B cell (primary cell): Measurements from ENCODE around the gene NUDT4. TPM values are rescaled to one million over a fixed set of nuclear protein-coding genes. Genes with fewer than 3 reads are reported as not detected.

Experiments used
- ATAC-seq: fragments of 200-7000 bp; cut with Tn5 transposase; one replicate; pipeline ENCODE4 v1.10.0; 2021; ENCODE audit warnings: low read depth, mild to moderate bottlenecking, moderate number of reproducible peaks, moderate library complexity
- CTCF ChIA-PET: fragments of 350-600 bp; sonication (Branson Sonifier 250); formaldehyde crosslinking; loops from one replicate; lab custom pipeline; 2021; ENCODE audit warnings: antibody characterized with exemption, inconsistent platforms; lab: Charles Lee
- POLR2A ChIA-PET: fragments of 350-600 bp; sonication (Branson Sonifier 250); formaldehyde crosslinking; loops from one replicate; lab custom pipeline; 2021; ENCODE audit warnings: antibody characterized with exemption; lab: Charles Lee
- DNase-seq: peaks from one replicate; pipeline ENCODE4 v3.0.0; 2013
- H2AFZ ChIP-seq: 2 replicates; pipeline ENCODE4 v1.6.1; 2012; ENCODE audit warnings: mild to moderate bottlenecking, low read depth, low read length; ENCODE audit not compliant: insufficient read depth, poor library complexity, severe bottlenecking
- H3K27ac ChIP-seq, 2 donors: 1 replicate in 1 of 2; 2 replicates in 1 of 2; pipeline ENCODE4 v1.5.1; 2012 to 2013; ENCODE audit warnings: low read length in 2 of 2, mild to moderate bottlenecking in 2 of 2, moderate library complexity in 1 of 2
- H3K27me3 ChIP-seq, 4 experiments: fragments of 200-600 bp in 1 of 4; sonication (generic) in 1 of 4; replicated peaks in 1 of 4; 1 replicate in 2 of 4; 2 replicates in 2 of 4; pipeline versions ENCODE4 v1.6.1 to v1.7.0; 2013 to 2016; ENCODE audit warnings: low read length in 3 of 4, mild to moderate bottlenecking in 2 of 4, mixed read lengths in 1 of 4, moderate library complexity in 1 of 4; ENCODE audit not compliant: insufficient read depth in 4 of 4, control insufficient read depth in 3 of 4; ENCODE audit errors: control extremely low read depth in 1 of 4
- H3K36me3 ChIP-seq, 2 experiments: replicated peaks in 1 of 2; 1 replicate in 1 of 2; 2 replicates in 1 of 2; pipeline versions ENCODE4 v1.6.1 to v1.7.1; 2013; ENCODE audit warnings: low read length in 1 of 2; ENCODE audit not compliant: insufficient read depth in 2 of 2, control insufficient read depth in 1 of 2; ENCODE audit errors: control extremely low read depth in 1 of 2, extremely low read depth in 1 of 2
- H3K4me1 ChIP-seq, 2 donors: fragments of 200-600 bp in 1 of 2; sonication (generic) in 1 of 2; 1 replicate in 1 of 2; 2 replicates in 1 of 2; pipeline versions ENCODE4 v1.5.1 to v1.6.1; 2013 to 2017; ENCODE audit warnings: low read length in 2 of 2; ENCODE audit not compliant: control insufficient read depth in 2 of 2, insufficient read depth in 2 of 2
- H3K4me2 ChIP-seq: replicated peaks from 2 replicates; pipeline ENCODE3; 2012; ENCODE audit warnings: mild to moderate bottlenecking, low read depth, low read length; ENCODE audit not compliant: poor library complexity, severe bottlenecking
- H3K4me3 ChIP-seq, 5 experiments: fragments of 200-600 bp in 1 of 5; sonication (generic) in 1 of 5; 1 replicate in 3 of 5; 2 replicates in 2 of 5; pipeline versions ENCODE4 v1.5.1 to v1.7.0; 2011 to 2016; ENCODE audit warnings: low read length in 4 of 5, mild to moderate bottlenecking in 4 of 5, low read depth in 2 of 5, control low read depth in 1 of 5, moderate library complexity in 1 of 5; ENCODE audit not compliant: insufficient read depth in 1 of 5; ENCODE audit errors: control extremely low read depth in 1 of 5, extremely low read depth in 1 of 5
- H3K79me2 ChIP-seq: fragments of 200-600 bp; sonication (generic); one replicate; pipeline ENCODE4 v1.6.0; 2016; ENCODE audit warnings: low read length; ENCODE audit not compliant: control insufficient read depth, insufficient read depth
- H3K9ac ChIP-seq: fragments of 200-600 bp; sonication (generic); 2 replicates; pipeline ENCODE4 v1.6.1; 2017; ENCODE audit warnings: mild to moderate bottlenecking, low read length, moderate library complexity
- H3K9me3 ChIP-seq, 3 donors: one replicate each; pipeline versions ENCODE4 v1.6.1 to v1.7.1; 2013; ENCODE audit warnings: low read length in 2 of 3; ENCODE audit not compliant: control insufficient read depth in 2 of 3, insufficient read depth in 1 of 3; ENCODE audit errors: control extremely low read depth in 1 of 3
- H4K20me1 ChIP-seq: 2 replicates; pipeline ENCODE4 v1.6.0; 2012; ENCODE audit warnings: mild to moderate bottlenecking, low read length; ENCODE audit not compliant: insufficient read depth, control insufficient read depth, poor library complexity, severe bottlenecking
- H3K27ac Mint-ChIP-seq: one replicate; pipeline ENCODE4 v1.8.0; 2021; ENCODE audit warnings: mixed read lengths
- H3K27me3 Mint-ChIP-seq: one replicate; pipeline ENCODE4 v1.8.0; 2021; ENCODE audit warnings: mixed read lengths
- H3K4me1 Mint-ChIP-seq: one replicate; pipeline ENCODE4 v1.8.0; 2021; ENCODE audit warnings: mixed read lengths
- H3K4me3 Mint-ChIP-seq: one replicate; pipeline ENCODE4 v1.8.0; 2021; ENCODE audit warnings: mixed read lengths
- H3K9me3 Mint-ChIP-seq: one replicate; pipeline ENCODE4 v1.8.0; 2022; ENCODE audit warnings: mixed read lengths; ENCODE audit not compliant: insufficient read depth
- EZH2 ChIP-seq: IDR thresholded peaks from 2 replicates; pipeline ENCODE4 v1.6.1; 2012; ENCODE audit warnings: borderline replicate concordance, low read depth, mild to moderate bottlenecking, moderate library complexity, low read length; ENCODE audit not compliant: insufficient read depth, poor library complexity, severe bottlenecking
- WGBS: methylation state at CpG from one replicate; pipeline ENCODE4 v1.1.5; 2013; ENCODE audit warnings: missing lambda C conversion rate; ENCODE audit not compliant: insufficient coverage; 5-methylcytosine and 5-hydroxymethylcytosine counted together
- intact Hi-C: fragments of 100-400 bp; cut with micrococcal nuclease; formaldehyde crosslinking; loops from one replicate; pipeline ENCODE4 v1.10.0; 2022
- polyA plus RNA-seq: library from polyadenylated mRNA; depleted of rRNA; stranded (reverse); fragments of >200 nt; gene quantifications from 2 replicates; pipeline ENCODE4 v1.2.3, GENCODE V29; 2012
- total RNA-seq, 2 donors: library from RNA; stranded (reverse); fragments of 120-200 nt in 1 of 2; gene quantifications; 1 replicate in 1 of 2; 2 replicates in 1 of 2; pipeline versions ENCODE4 v1.2.3 to v1.2.4, GENCODE V29; 2013 to 2022
- TF ChIP-seq, protein P1 (sequence below): fragments of 200-600 bp; IDR thresholded peaks from one replicate; pipeline ENCODE4 v1.8.0; 2022; ENCODE audit warnings: antibody characterized with exemption, mild to moderate bottlenecking

Gene NUDT4
- total and polyA plus RNA-seq, 2 donors (not counting 1 experiment from before 2014, with no cell fraction given) = 18.3 to 56.8 TPM

DNA sequence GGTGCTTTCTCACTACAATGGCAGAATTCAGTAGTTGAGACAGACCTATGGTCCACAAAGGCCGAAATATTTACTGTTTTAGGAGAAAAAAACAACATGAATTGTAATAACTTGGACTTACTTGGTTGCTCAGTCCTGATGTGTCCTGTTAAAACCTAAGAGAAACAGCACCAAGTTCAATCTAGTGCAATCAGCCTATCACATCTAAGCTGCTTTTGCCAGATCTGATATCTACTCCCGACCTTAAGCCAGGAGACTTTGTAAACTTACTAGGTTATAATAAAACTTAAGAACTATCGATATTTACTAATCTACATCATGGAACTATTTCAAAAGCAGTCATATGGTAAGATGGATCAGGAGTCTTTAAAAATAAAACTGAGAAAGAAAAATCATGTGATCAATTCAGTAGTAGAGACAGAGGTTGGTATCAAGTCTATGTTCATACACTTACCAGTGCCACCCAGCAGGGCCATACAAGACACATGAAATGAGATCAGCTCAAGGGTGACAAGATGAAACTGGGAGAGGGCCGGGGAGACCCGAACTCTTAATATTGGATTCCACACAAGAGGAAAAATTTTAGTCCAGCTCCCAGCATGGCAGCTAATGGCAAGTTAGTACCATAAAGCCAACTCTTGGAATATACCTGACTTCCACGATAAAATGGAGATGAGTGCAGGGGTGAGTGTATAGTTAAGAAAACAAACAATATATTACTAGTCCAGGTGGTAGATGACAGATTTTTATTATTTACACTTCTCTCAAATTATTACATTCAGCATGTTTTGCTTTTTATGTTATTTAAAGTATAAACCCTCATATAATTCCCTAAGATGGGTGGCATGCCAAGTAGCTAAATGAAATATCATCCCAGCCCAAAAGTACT is 27.5 kb downstream of the NUDT4 start:
- Histone ChIP-seq H3K27me3 (no peaks in the 10 kb centered on the region), H3K4me2 (no peak overlapping the region), H3K79me2 (no peaks in the 10 kb centered on the region), H2AFZ (no peak overlapping the region), H3K4me3 (no peak overlapping the region), H3K9me3 (no peaks in the 10 kb centered on the region), H3K36me3 (peaks cover 8 to 36% of the 10 kb centered on the region in 2 experiments), H4K20me1 (peaks cover 14% of the 10 kb centered on the region), H3K4me1 (no peaks in the 10 kb centered on the region), H3K27ac (peak overlapping the region in 1 of 2 donors; percentile 48), H3K9ac (no peak overlapping the region)
- intact Hi-C loops = no loop called here
- Mint-ChIP-seq H3K9me3 (no peaks in the 10 kb centered on the region), H3K4me3 (no peak overlapping the region), H3K27me3 (no peaks in the 10 kb centered on the region), H3K27ac (no peak overlapping the region), H3K4me1 (no peaks in the 10 kb centered on the region)
- no peak for ATAC-seq
- DNase-seq = no peak
- no CpG with 5 or more reads among the region's 6 CpGs for WGBS
- TF ChIP-seq, protein P1, sequence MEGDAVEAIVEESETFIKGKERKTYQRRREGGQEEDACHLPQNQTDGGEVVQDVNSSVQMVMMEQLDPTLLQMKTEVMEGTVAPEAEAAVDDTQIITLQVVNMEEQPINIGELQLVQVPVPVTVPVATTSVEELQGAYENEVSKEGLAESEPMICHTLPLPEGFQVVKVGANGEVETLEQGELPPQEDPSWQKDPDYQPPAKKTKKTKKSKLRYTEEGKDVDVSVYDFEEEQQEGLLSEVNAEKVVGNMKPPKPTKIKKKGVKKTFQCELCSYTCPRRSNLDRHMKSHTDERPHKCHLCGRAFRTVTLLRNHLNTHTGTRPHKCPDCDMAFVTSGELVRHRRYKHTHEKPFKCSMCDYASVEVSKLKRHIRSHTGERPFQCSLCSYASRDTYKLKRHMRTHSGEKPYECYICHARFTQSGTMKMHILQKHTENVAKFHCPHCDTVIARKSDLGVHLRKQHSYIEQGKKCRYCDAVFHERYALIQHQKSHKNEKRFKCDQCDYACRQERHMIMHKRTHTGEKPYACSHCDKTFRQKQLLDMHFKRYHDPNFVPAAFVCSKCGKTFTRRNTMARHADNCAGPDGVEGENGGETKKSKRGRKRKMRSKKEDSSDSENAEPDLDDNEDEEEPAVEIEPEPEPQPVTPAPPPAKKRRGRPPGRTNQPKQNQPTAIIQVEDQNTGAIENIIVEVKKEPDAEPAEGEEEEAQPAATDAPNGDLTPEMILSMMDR = no peak
- TF ChIP-seq EZH2 = no peak
- POLR2A ChIA-PET = no interaction called here
- CTCF ChIA-PET = interaction anchor here (1.1 to 4.0 kb wide), 7 partner anchors 8 to 697 kb away, joined by 4 to 19 read pairs (median 10); no protein-coding TSS in a partner anchor
